ENCODE measurements around the gene IGFBP7.
A peak's percentile ranks its signal among the peaks of the same experiment; 100 is the strongest.

IGFBP7 gene

GRCh38 chr4:57013543-57014120, 96.6 kb downstream of the IGFBP7 start:
- no peak overlapping the region for H3K4me3 ChIP-seq (replicated peaks in 1 of 2; ENCODE audit: low read depth in 2 of 2, low read length in 2 of 2)
- no peak for TF ChIP-seq CTCF (IDR thresholded peaks at IDR 0.05; ENCODE audit: low read depth, low read length)
- DNase-seq (ENCODE audit: low read depth in 2 of 2): no peak

- DNase-seq (ENCODE audit: low read depth in 2 of 2): no peak
- no peak for TF ChIP-seq CTCF (IDR thresholded peaks at IDR 0.05; ENCODE audit: low read depth, low read length)
- no peak overlapping the region for H3K4me3 ChIP-seq (replicated peaks in 1 of 2; ENCODE audit: low read depth in 2 of 2, low read length in 2 of 2)
Observed at GRCh38 chr4:56999751-57000150, 110.4 kb downstream of the IGFBP7 start.

- DNase-seq (ENCODE audit: low read depth in 2 of 2): peak; percentile 97 to 99
- TF ChIP-seq CTCF (IDR thresholded peaks at IDR 0.05; ENCODE audit: low read depth, low read length): no peak
- no peak overlapping the region for H3K4me3 ChIP-seq (replicated peaks in 1 of 2; ENCODE audit: low read depth in 2 of 2, low read length in 2 of 2)
Observed at GRCh38 chr4:56995525-56995924, 114.7 kb downstream of the IGFBP7 start.

- DNase-seq (ENCODE audit: low read depth in 2 of 2): peak; percentile 50 to 70
- no peak overlapping the region for H3K4me3 ChIP-seq (replicated peaks in 1 of 2; ENCODE audit: low read depth in 2 of 2, low read length in 2 of 2)
- no peak for TF ChIP-seq CTCF (IDR thresholded peaks at IDR 0.05; ENCODE audit: low read depth, low read length)
Observed at GRCh38 chr4:56990109-56990905, 119.9 kb downstream of the IGFBP7 start.

GRCh38 chr4:56986952-56987351, 123.2 kb downstream of the IGFBP7 start:
- no peak for TF ChIP-seq CTCF (IDR thresholded peaks at IDR 0.05; ENCODE audit: low read depth, low read length)
- no peak for DNase-seq (ENCODE audit: low read depth in 2 of 2)

GRCh38 chr4:56986192-56986591, 124.0 kb downstream of the IGFBP7 start:
- no peak for TF ChIP-seq CTCF (IDR thresholded peaks at IDR 0.05; ENCODE audit: low read depth, low read length)
- H3K4me3 ChIP-seq (replicated peaks in 1 of 2; ENCODE audit: low read depth in 2 of 2, low read length in 2 of 2): no peak overlapping the region
- DNase-seq (ENCODE audit: low read depth in 2 of 2): no peak

More at GRCh38 chr4:56986952-56987351, 123.2 kb downstream of the IGFBP7 start:
- H3K4me3 ChIP-seq (replicated peaks in 1 of 2; ENCODE audit: low read depth in 2 of 2, low read length in 2 of 2): no peak overlapping the region
